H1 (cell line): ENCODE data around the gene SKAP1. TPM values are rescaled to one million over a fixed set of nuclear protein-coding genes. Genes with fewer than 3 reads are reported as not detected.

Experiments used
- CEBPB ChIP-seq: IDR thresholded peaks from 2 replicates; pipeline ENCODE4 v1.6.1; 2012; ENCODE audit warnings: low read depth, low read length
- KDM5A ChIP-seq: fragments of 200-600 bp; IDR thresholded peaks from 2 replicates; pipeline ENCODE4 v1.7.1; 2012; ENCODE audit warnings: mild to moderate bottlenecking, low read length, inconsistent platforms, mixed read lengths
- SIX5 ChIP-seq: IDR thresholded peaks from 2 replicates; pipeline ENCODE4 v1.6.1; 2011; ENCODE audit warnings: mild to moderate bottlenecking, low read depth, low read length
- SP1 ChIP-seq: IDR thresholded peaks from 2 replicates; pipeline ENCODE4 v1.6.1; 2011; ENCODE audit warnings: low read depth, low read length
- TBP ChIP-seq: IDR thresholded peaks from 2 replicates; pipeline ENCODE4 v1.6.1; 2011; ENCODE audit warnings: low read depth, low read length, improper control_type of control experiment
- polyA plus RNA-seq, 7 experiments: library from polyadenylated mRNA; depleted of rRNA in 3 of 7; stranded (reverse) in 5 of 7; unstranded in 2 of 7; fragments of >200 nt in 5 of 7; fragments of 200-250 nt in 2 of 7; gene quantifications; 1 replicate in 5 of 7; 2 replicates in 1 of 7; 4 replicates in 1 of 7; pipeline versions ENCODE4 v1.2.1 to v1.2.3, GENCODE V29; 2011 to 2013; ENCODE audit warnings: missing spikeins in 2 of 7, mixed read lengths in 2 of 7
- total RNA-seq: library from RNA; stranded (reverse); fragmentation: NEBNext Ultra II Directional; extraction: Animal tissue kit (Norgen Biotek cat#: 25700); gene quantifications from 2 replicates; pipeline ENCODE4 v1.2.1, GENCODE V29; 2021
- TF ChIP-seq, protein P1 (sequence below): fragments of 300-600 bp; sonication (generic); IDR thresholded peaks from 2 replicates; pipeline ENCODE4 v1.7.1; 2012; ENCODE audit warnings: low read length, moderate library complexity, mild to moderate bottlenecking, inconsistent platforms; ENCODE audit not compliant: insufficient replicate concordance
- TF ChIP-seq, protein P2 (sequence below), 3 experiments: IDR thresholded peaks; 1 replicate in 2 of 3; 2 replicates in 1 of 3; pipeline versions ENCODE4 v1.5.1 to v1.6.1; 2011; ENCODE audit warnings: low read length in 3 of 3, mild to moderate bottlenecking in 3 of 3, inconsistent platforms in 2 of 3, low read depth in 1 of 3, moderate library complexity in 1 of 3; ENCODE audit not compliant: insufficient read depth in 1 of 3; ENCODE audit errors: control extremely low read depth in 1 of 3

The SKAP1 gene
- total and polyA plus RNA-seq, 2 of the 8 experiments (the other 6 are each of a cell fraction or from before 2014, with no cell fraction given) = not detected

DNA sequence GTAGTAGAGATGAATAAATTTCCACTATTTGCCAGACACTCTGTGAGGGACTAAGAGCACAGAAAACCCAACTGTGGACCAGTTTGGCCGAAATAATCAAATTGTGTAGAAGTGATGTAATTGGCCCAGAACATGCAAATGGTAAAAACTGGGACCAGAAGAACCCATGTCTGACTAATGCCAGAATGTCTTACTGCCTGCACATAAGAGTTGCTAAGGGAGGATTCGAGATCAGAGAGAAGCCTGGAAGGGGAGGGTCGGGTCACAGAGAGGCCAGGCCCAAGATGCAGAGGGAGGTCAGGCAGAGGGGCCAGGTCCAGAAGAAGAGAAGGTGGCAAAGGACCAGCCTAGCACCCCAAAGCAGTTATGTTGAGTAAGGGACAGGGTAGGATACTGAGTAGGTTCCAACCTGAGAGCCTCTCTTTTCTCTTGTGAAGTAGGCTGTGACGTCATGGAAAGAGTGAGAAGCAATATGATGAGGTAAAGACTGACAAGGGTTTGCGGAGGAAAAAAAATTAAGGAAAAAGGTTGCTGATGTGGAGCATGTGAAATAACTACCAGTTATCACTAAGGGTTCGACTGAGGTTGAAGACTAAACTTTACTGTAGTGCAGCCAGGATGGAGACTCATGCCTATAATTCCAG is 53.2 kb downstream of the SKAP1 start (continued):
- TF ChIP-seq, protein P1, sequence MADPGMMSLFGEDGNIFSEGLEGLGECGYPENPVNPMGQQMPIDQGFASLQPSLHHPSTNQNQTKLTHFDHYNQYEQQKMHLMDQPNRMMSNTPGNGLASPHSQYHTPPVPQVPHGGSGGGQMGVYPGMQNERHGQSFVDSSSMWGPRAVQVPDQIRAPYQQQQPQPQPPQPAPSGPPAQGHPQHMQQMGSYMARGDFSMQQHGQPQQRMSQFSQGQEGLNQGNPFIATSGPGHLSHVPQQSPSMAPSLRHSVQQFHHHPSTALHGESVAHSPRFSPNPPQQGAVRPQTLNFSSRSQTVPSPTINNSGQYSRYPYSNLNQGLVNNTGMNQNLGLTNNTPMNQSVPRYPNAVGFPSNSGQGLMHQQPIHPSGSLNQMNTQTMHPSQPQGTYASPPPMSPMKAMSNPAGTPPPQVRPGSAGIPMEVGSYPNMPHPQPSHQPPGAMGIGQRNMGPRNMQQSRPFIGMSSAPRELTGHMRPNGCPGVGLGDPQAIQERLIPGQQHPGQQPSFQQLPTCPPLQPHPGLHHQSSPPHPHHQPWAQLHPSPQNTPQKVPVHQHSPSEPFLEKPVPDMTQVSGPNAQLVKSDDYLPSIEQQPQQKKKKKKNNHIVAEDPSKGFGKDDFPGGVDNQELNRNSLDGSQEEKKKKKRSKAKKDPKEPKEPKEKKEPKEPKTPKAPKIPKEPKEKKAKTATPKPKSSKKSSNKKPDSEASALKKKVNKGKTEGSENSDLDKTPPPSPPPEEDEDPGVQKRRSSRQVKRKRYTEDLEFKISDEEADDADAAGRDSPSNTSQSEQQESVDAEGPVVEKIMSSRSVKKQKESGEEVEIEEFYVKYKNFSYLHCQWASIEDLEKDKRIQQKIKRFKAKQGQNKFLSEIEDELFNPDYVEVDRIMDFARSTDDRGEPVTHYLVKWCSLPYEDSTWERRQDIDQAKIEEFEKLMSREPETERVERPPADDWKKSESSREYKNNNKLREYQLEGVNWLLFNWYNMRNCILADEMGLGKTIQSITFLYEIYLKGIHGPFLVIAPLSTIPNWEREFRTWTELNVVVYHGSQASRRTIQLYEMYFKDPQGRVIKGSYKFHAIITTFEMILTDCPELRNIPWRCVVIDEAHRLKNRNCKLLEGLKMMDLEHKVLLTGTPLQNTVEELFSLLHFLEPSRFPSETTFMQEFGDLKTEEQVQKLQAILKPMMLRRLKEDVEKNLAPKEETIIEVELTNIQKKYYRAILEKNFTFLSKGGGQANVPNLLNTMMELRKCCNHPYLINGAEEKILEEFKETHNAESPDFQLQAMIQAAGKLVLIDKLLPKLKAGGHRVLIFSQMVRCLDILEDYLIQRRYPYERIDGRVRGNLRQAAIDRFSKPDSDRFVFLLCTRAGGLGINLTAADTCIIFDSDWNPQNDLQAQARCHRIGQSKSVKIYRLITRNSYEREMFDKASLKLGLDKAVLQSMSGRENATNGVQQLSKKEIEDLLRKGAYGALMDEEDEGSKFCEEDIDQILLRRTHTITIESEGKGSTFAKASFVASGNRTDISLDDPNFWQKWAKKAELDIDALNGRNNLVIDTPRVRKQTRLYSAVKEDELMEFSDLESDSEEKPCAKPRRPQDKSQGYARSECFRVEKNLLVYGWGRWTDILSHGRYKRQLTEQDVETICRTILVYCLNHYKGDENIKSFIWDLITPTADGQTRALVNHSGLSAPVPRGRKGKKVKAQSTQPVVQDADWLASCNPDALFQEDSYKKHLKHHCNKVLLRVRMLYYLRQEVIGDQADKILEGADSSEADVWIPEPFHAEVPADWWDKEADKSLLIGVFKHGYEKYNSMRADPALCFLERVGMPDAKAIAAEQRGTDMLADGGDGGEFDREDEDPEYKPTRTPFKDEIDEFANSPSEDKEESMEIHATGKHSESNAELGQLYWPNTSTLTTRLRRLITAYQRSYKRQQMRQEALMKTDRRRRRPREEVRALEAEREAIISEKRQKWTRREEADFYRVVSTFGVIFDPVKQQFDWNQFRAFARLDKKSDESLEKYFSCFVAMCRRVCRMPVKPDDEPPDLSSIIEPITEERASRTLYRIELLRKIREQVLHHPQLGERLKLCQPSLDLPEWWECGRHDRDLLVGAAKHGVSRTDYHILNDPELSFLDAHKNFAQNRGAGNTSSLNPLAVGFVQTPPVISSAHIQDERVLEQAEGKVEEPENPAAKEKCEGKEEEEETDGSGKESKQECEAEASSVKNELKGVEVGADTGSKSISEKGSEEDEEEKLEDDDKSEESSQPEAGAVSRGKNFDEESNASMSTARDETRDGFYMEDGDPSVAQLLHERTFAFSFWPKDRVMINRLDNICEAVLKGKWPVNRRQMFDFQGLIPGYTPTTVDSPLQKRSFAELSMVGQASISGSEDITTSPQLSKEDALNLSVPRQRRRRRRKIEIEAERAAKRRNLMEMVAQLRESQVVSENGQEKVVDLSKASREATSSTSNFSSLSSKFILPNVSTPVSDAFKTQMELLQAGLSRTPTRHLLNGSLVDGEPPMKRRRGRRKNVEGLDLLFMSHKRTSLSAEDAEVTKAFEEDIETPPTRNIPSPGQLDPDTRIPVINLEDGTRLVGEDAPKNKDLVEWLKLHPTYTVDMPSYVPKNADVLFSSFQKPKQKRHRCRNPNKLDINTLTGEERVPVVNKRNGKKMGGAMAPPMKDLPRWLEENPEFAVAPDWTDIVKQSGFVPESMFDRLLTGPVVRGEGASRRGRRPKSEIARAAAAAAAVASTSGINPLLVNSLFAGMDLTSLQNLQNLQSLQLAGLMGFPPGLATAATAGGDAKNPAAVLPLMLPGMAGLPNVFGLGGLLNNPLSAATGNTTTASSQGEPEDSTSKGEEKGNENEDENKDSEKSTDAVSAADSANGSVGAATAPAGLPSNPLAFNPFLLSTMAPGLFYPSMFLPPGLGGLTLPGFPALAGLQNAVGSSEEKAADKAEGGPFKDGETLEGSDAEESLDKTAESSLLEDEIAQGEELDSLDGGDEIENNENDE = no peak
- TF ChIP-seq SP1 (no peak), CEBPB (no peak), SIX5 (no peak), KDM5A (no peak), TBP (no peak)
- TF ChIP-seq, protein P2, sequence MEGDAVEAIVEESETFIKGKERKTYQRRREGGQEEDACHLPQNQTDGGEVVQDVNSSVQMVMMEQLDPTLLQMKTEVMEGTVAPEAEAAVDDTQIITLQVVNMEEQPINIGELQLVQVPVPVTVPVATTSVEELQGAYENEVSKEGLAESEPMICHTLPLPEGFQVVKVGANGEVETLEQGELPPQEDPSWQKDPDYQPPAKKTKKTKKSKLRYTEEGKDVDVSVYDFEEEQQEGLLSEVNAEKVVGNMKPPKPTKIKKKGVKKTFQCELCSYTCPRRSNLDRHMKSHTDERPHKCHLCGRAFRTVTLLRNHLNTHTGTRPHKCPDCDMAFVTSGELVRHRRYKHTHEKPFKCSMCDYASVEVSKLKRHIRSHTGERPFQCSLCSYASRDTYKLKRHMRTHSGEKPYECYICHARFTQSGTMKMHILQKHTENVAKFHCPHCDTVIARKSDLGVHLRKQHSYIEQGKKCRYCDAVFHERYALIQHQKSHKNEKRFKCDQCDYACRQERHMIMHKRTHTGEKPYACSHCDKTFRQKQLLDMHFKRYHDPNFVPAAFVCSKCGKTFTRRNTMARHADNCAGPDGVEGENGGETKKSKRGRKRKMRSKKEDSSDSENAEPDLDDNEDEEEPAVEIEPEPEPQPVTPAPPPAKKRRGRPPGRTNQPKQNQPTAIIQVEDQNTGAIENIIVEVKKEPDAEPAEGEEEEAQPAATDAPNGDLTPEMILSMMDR (IDR thresholded peaks at IDR 0.05; ENCODE audit: control extremely low read depth in 1 of 3, insufficient read depth in 1 of 3, low read depth in 1 of 3, low read length in 3 of 3) = no peak
